ENCODE data around the gene SND1.

- TF ChIP-seq, protein P1, sequence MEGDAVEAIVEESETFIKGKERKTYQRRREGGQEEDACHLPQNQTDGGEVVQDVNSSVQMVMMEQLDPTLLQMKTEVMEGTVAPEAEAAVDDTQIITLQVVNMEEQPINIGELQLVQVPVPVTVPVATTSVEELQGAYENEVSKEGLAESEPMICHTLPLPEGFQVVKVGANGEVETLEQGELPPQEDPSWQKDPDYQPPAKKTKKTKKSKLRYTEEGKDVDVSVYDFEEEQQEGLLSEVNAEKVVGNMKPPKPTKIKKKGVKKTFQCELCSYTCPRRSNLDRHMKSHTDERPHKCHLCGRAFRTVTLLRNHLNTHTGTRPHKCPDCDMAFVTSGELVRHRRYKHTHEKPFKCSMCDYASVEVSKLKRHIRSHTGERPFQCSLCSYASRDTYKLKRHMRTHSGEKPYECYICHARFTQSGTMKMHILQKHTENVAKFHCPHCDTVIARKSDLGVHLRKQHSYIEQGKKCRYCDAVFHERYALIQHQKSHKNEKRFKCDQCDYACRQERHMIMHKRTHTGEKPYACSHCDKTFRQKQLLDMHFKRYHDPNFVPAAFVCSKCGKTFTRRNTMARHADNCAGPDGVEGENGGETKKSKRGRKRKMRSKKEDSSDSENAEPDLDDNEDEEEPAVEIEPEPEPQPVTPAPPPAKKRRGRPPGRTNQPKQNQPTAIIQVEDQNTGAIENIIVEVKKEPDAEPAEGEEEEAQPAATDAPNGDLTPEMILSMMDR (IDR thresholded peaks at IDR 0.05; ENCODE audit: insufficient read depth, low read length) = peak; percentile 18
- TF ChIP-seq POLR2AphosphoS5 (IDR thresholded peaks at IDR 0.05; ENCODE audit: low read depth) (no peak), GABPA (IDR thresholded peaks at IDR 0.05; ENCODE audit: low read depth) (no peak), REST (IDR thresholded peaks at IDR 0.05; ENCODE audit: insufficient replicate concordance, low read depth) (no peak), SPI1 (IDR thresholded peaks at IDR 0.05; ENCODE audit: borderline replicate concordance, low read depth) (no peak)
Measured at GRCh38 chr7:127629268-127629854, 22.6 kb upstream of the SND1 start.

Measured in HL-60 (cell line).